ENCODE data around the gene GALNT3.

DNA sequence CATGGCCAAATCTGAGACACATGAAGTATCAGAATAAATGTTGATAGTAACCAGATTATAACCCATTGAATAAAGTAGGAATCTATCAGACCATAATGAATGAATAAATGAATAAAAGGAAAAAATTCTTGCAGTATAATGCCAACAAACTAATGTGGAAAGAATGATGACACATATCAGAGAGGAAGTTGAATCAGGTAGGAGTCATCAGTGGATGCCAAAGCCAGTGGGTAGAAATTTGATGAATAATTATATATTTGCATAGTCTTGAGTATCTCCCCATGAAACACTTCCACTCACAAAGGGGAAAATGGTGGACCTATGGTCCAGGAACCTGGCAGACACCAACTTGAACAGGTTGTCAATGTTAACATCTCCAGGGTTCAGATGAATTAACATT is 68.6 kb downstream of the GALNT3 start:
- no peak for TF ChIP-seq CTCF (IDR thresholded peaks at IDR 0.05; ENCODE audit: low read length)
- TF ChIP-seq EZH2 (IDR thresholded peaks at IDR 0.05; ENCODE audit: borderline replicate concordance, low read length), result no peak

Measured in OCI-LY1 (cell line).